Raji (cell line): ENCODE results near the gene RRBP1.

Source experiments
- POLR2A ChIP-seq: IDR thresholded peaks from 2 replicates; pipeline ENCODE4 v1.6.1; 2011; ENCODE audit warnings: low read depth, low read length, control low read depth; ENCODE audit not compliant: insufficient read depth

Gene RRBP1

DNA sequence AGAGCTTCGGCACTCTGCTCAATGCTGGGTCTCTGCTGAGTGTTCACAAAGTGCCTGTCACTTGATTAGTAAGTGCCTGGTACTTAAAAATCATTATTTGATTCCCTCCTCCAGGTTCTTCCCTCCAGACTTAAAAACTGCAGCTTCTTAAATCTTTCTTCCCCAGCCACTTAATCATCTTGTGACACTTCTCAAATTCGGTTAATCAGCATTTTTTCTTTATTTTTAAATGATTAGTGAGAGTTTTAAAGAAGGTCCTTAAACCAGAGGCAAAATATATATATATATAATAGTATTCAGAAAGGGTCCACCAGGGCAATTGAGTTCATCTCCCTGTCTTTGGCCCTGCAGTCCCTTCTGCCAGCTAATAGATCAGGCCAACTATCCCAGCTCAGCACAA is 9.7 kb upstream of the RRBP1 start:
- TF ChIP-seq POLR2A: no peak

DNA sequence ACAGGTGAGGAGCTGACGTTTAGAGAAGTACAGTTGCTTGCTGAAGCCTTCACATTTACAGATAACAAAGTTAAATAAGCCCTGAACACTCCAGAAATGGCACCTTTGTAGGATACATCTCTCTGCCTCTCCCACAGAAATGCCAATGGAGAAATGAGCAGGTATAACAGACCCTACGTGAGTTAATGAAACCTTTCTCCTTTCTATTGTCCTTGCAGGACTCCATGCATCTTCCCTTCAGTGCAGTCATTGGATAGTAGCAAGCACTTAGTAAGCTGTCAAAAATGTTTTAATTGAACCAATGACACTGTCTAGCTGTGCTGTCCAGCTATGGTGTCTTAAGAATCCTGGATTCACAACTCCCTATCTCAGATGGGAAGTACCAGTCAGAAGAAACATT is 8.1 kb upstream of the RRBP1 start:
- no peak for TF ChIP-seq POLR2A

DNA sequence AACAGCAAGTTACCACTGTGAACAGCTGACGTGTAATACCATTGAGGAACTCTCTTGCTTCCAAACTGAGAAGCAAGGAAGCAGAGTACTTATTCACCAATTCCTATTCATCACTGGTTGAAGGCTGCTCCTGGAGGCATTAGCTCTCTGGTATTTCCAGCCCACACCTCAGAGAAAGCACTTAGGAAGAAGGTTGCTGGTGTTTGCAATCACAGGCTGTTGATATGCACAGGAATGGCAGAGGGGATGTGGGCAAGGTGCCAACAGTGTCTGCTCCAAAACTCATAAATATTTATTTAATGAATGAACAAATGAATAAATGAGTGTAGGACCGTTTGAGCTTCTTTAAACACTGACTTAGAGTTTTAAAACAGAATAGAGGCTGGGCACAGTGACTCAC is 6.9 kb upstream of the RRBP1 start:
- no peak for TF ChIP-seq POLR2A

DNA sequence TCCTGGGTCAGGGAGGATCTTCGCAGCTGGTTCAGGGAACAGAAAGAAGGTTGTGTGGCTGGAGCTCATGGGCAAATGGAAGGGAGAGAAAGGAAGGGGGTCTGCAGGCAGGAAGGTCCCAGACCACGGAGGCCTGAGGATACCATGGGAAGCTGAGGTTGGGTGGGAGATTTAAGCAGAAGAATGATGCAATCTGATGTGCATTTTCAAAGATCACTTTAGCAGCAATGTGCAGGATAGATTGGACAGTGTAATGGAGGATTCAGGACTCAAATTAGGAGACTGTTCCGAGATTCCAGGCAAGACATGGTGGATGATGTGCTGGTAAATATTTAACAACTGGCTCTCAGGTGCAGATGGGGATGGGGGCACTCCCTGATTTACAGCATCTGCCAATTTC is 5.8 kb upstream of the RRBP1 start:
- TF ChIP-seq POLR2A: no peak

DNA sequence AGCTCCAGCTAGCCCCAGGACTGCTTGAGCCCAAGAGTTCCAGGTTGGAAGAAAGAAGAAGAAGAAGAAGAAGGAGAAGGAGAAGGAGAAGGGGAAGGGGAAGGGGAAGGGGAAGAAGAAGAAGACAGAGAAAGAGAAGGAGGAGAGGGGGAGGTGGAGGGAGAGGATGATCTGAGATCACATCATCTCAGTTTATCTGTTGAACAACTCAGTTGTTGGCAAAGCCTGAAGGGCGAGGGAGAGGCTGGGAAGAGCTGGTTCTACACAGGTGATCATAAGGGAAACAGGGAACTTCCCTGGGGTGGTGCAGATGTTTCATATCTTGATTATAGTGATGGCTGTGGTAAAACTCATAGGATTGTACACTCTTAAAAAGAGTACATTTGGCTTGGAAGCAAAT is 3.1 kb upstream of the RRBP1 start:
- no peak for TF ChIP-seq POLR2A

DNA sequence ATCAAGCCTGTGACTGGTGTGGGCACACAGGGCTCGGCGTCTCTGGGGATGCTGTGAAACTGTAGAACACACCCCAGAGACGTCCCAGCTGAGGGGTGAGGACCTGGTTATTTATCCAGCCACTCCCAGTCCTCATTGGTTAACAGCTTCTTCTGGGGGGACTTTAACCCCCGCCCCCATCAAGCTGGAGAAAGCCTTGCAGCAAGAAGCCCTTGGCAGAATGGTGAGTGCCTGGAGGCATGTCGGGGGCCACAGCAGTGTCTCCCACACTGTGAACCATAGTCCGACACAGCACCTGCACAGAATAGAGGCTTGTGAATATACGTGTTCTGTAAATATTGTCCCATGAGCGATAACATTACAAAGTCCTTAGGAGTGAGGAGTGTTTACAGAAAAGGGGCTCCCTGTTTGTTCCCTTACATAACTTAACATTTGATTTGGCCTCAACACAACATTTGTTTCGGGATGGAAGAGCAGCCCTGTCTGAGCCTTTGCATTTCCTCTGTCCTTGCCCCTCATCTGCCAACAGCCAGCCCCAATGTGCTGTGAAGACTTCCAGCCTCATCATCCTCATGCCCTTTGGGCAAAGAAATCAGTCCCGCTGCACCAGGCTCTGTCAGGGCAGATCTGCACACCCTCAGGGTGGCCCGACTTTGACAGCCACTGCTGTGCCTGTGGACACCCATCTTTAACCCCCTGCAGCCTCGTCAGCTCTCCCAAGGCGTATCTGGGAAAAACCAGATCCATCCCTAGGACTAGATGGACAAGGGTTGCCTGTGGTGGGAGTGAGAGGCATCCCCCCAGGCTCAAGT is 2.2 kb upstream of the RRBP1 start:
- no peak for TF ChIP-seq POLR2A

DNA sequence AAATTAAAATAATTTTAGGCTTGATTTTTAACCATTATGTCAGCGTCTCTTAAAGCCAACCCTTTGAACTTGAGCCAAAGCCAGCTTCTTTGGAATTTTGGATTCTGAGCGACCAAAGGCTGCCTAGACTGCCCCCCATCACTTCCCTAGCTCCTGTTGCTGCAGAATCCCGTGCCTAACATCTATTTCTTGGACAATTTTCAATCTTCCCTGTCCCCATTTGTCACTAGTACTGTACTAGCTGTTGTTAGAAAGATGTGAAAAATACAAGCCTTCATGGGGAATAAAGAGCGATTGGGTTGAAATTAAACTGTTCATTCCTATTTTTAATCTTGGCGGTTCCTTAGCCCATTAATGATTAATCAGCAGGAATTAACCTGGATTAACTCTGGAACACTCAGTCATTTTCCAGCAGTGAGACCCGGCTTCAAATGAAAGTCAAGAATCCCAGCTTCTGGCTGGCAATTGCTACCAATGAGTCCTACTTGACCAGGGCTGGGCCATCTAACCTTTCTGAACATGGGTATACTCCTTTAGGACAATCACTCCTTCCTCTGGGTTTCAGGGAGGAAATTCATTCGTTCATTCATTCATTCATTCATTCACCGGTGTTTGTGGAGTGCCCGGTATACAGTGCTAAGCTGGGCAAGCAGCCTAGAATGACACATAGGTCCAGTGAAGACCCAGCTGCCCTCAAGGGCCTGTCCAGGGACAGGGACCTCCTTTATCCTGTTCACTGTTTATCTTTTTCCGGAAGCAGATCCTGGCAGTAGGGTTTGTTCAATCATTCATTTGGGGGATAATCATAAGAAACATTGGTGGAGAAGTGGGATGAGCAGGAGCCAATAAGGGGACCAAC is 1.4 kb upstream of the RRBP1 start:
- no peak for TF ChIP-seq POLR2A

DNA sequence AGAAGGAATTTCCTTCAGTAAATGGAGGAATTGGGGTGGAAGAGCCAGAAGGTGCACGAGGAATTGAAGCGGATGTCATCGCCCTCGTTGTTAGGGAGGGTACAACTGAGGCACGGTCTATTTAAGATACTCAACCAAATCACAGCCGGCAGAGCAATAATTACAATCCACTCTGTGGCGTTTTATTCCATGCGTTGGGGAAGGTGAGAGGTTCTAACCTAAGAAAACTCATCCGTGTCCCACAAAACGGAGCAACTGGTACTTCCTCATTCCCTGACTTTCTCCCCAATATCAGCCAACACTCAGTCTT is 802 bp upstream of the RRBP1 start:
- TF ChIP-seq POLR2A: no peak

DNA sequence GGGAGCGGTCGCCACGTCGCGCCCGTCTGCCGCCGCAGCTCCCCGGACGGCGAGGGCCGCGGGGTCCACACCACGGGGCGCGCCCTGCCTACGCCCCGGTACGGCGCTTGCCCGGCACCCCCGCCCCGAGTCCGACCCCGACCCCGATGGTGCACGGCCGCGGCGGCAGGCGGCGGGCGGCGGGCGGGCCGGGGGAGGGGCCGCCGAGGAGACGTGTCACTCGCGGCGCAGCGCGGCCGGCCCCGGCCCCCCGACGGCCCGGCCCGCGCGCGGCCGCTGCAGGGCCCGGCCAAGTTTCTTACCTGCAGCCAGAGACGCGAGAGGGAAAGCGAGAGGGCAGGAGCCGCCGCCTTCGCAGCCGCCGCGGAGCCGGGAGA is 328 bp downstream of the RRBP1 start:
- TF ChIP-seq POLR2A: no peak

DNA sequence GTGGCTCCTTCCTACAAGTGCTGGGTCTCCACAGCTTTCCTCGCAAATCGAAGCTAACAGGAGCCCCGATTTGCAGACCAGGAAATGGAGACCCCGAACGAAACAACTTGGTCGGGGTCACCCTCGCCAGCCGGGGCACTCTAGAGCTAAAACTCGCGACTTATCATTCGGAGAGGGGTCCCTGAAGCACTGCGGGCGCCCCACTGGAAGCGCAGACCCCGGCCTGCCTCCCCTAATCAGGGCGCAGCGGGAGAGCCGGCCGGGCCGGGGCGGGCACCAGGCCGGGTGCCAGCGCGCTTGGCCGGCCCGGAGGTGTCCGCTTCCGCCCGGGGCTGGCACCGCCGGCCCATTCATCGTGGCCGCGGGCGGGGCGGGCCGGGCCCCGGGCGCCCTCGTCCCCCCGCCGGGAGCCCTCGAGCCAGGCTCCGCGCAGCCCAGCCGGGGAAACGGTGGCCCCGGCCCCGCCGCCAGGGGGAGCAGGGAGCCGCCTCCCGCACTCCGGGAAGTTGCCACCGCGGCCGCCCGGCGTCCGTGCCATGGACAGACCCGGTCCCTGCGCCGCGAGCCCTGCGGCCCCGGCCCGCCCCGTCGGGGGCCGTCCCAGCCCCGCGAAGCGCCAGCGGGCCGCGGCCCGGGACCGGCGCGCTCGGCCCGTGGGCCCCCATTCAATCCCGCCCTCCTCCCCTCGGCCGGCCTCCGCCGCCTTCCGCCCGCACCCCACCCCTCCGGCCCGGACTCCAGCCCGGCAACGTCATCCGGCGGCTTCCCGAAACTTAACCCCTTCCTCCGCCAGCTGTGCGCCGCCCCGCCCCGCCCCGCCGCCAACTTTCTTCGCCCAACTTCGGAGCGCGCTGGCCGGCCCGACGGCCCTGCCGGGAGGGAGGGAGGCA is 961 bp downstream of the RRBP1 start:
- TF ChIP-seq POLR2A: no peak

DNA sequence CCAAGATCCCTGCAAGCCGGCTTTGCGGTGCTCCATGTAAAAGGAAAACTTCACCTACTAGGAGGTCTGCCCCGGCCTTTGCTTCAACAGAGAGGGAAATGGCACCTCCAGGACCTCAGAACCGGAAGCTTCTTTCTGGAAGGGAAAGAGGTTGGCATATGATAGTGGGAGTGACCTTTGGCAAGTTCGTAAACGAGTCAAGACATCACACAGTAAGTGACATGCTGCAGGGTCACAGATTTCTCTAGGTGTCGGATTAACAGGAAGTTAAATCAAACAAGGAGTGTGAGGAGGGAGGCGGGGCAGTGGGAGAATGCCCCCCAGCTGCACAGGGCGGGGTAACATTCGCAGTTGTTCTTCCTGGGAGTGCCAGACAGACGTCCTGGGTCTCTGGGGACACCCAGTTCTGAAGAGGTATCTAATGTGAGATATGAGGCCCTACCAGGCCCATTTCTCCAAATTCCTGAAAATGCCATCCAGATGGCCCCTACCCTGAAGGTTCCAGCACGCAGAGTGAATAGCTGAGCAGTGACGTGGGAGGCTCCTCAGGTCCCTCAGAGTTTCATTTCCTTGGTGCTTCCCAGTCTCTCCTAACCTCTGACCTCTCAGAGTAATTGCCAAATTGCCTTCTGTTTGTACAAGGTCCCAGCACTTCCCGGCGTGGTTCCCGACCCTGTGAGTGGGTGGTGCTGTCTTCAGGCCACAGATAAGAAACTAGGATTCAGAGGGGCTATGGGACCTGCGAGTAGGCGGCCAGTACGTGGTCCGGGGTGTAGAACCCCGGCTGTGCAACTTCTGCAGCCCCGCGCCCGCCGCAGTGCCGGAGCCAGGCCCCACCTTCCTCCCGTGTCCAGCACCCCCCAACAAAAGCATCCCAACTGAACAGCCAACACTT is 1.9 kb downstream of the RRBP1 start:
- TF ChIP-seq POLR2A: no peak

DNA sequence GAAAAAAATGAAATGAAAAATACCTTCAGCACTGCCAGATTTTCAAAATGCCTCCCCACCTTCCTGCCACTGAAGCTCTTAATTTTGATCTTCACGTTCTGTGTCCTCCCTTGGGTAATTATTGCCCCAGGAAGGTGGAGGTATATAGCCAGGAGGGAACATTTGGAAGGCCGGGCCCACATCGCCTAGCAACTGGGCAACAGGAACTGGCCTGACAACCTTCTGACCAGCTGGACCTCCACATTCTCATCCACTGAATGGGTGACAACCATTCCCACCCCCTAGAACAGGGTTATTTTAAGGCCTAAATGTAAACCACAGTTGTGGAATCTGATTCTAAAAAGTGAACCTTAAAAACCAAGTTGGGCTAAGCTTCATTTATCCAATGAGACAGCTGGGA is 3.2 kb downstream of the RRBP1 start:
- no peak for TF ChIP-seq POLR2A

DNA sequence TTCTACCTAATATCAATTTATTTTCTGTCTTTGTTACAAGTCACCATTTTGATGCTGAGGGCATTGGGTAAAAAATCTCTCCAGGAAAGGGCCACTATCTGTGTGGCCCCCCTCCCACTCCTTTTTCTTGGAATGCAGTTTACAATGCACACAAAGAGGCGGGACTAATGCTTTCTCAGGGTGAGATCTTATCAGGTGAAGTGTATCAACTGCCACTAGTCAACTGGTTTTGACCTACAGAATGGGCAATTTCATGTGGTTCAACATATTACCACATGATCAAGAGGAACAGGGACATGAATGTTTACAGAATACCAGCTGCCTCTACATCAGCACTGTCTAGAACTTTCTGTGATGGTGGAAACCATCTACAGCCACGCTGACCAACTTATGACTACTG is 3.7 kb downstream of the RRBP1 start:
- no peak for TF ChIP-seq POLR2A

DNA sequence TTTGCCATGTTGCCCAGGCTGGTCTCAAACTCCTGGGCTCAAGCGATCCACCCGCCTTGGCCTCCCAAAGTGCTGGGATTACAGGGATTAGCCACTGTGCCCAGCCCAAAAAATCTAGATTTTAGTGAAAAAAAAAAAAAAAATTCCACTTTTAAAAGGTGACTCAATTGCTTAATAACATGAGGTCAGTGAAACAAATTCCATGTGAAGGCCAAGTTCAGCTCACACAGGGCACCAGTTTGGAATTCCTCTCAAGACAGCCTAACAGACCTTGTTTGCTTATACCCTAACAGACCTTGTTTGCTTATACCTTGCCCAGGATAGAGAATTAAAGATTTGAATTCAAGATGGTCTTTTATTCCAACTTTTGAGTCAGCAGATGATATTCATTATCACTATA is 5.1 kb downstream of the RRBP1 start:
- TF ChIP-seq POLR2A: no peak

DNA sequence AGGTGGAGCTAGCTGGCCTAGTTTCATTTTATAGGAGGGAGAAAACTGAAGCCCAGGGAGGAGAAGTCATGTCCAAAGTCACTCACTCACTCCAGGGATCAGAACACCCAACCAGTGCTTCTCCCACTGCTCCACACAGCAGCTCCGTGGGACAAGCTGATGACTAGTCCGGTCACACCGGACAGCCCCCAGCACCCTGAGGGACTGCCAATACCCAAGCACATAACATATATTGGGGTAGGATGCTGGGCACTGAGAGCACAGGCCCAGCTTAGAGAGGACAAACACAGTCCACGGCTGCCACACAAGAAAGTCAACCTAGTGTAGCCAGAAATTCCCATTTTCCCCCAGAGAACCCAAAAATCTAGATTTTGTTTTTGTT is 5.7 kb downstream of the RRBP1 start:
- no peak for TF ChIP-seq POLR2A
